B cell (primary cell): ENCODE measurements around the gene SYNE4. TPM values are rescaled to one million over a fixed set of nuclear protein-coding genes. Genes with fewer than 3 reads are reported as not detected.
"Not testable (repeated sequence)": the region's sequence is repeated elsewhere in the genome, so short reads cannot be mapped to it uniquely, and the experiment has no call there.

Experiments used
- ATAC-seq: fragments of 200-7000 bp; cut with Tn5 transposase; one replicate; pipeline ENCODE4 v1.10.0; 2021; ENCODE audit warnings: low read depth, mild to moderate bottlenecking, moderate number of reproducible peaks, moderate library complexity
- CTCF ChIA-PET: fragments of 350-600 bp; sonication (Branson Sonifier 250); formaldehyde crosslinking; loops from one replicate; lab custom pipeline; 2021; ENCODE audit warnings: antibody characterized with exemption, inconsistent platforms; lab: Charles Lee
- POLR2A ChIA-PET: fragments of 350-600 bp; sonication (Branson Sonifier 250); formaldehyde crosslinking; loops from one replicate; lab custom pipeline; 2021; ENCODE audit warnings: antibody characterized with exemption; lab: Charles Lee
- DNase-seq: peaks from one replicate; pipeline ENCODE4 v3.0.0; 2013
- H2AFZ ChIP-seq: 2 replicates; pipeline ENCODE4 v1.6.1; 2012; ENCODE audit warnings: mild to moderate bottlenecking, low read depth, low read length; ENCODE audit not compliant: insufficient read depth, poor library complexity, severe bottlenecking
- H3K27ac ChIP-seq, 2 donors: 1 replicate in 1 of 2; 2 replicates in 1 of 2; pipeline ENCODE4 v1.5.1; 2012 to 2013; ENCODE audit warnings: low read length in 2 of 2, mild to moderate bottlenecking in 2 of 2, moderate library complexity in 1 of 2
- H3K27me3 ChIP-seq, 4 experiments: fragments of 200-600 bp in 1 of 4; sonication (generic) in 1 of 4; replicated peaks in 1 of 4; 1 replicate in 2 of 4; 2 replicates in 2 of 4; pipeline versions ENCODE4 v1.6.1 to v1.7.0; 2013 to 2016; ENCODE audit warnings: low read length in 3 of 4, mild to moderate bottlenecking in 2 of 4, mixed read lengths in 1 of 4, moderate library complexity in 1 of 4; ENCODE audit not compliant: insufficient read depth in 4 of 4, control insufficient read depth in 3 of 4; ENCODE audit errors: control extremely low read depth in 1 of 4
- H3K36me3 ChIP-seq, 2 experiments: replicated peaks in 1 of 2; 1 replicate in 1 of 2; 2 replicates in 1 of 2; pipeline versions ENCODE4 v1.6.1 to v1.7.1; 2013; ENCODE audit warnings: low read length in 1 of 2; ENCODE audit not compliant: insufficient read depth in 2 of 2, control insufficient read depth in 1 of 2; ENCODE audit errors: control extremely low read depth in 1 of 2, extremely low read depth in 1 of 2
- H3K4me1 ChIP-seq, 2 donors: fragments of 200-600 bp in 1 of 2; sonication (generic) in 1 of 2; 1 replicate in 1 of 2; 2 replicates in 1 of 2; pipeline versions ENCODE4 v1.5.1 to v1.6.1; 2013 to 2017; ENCODE audit warnings: low read length in 2 of 2; ENCODE audit not compliant: control insufficient read depth in 2 of 2, insufficient read depth in 2 of 2
- H3K4me2 ChIP-seq: replicated peaks from 2 replicates; pipeline ENCODE3; 2012; ENCODE audit warnings: mild to moderate bottlenecking, low read depth, low read length; ENCODE audit not compliant: poor library complexity, severe bottlenecking
- H3K4me3 ChIP-seq, 5 experiments: fragments of 200-600 bp in 1 of 5; sonication (generic) in 1 of 5; 1 replicate in 3 of 5; 2 replicates in 2 of 5; pipeline versions ENCODE4 v1.5.1 to v1.7.0; 2011 to 2016; ENCODE audit warnings: low read length in 4 of 5, mild to moderate bottlenecking in 4 of 5, low read depth in 2 of 5, control low read depth in 1 of 5, moderate library complexity in 1 of 5; ENCODE audit not compliant: insufficient read depth in 1 of 5; ENCODE audit errors: control extremely low read depth in 1 of 5, extremely low read depth in 1 of 5
- H3K79me2 ChIP-seq: fragments of 200-600 bp; sonication (generic); one replicate; pipeline ENCODE4 v1.6.0; 2016; ENCODE audit warnings: low read length; ENCODE audit not compliant: control insufficient read depth, insufficient read depth
- H3K9ac ChIP-seq: fragments of 200-600 bp; sonication (generic); 2 replicates; pipeline ENCODE4 v1.6.1; 2017; ENCODE audit warnings: mild to moderate bottlenecking, low read length, moderate library complexity
- H3K9me3 ChIP-seq, 3 donors: one replicate each; pipeline versions ENCODE4 v1.6.1 to v1.7.1; 2013; ENCODE audit warnings: low read length in 2 of 3; ENCODE audit not compliant: control insufficient read depth in 2 of 3, insufficient read depth in 1 of 3; ENCODE audit errors: control extremely low read depth in 1 of 3
- H4K20me1 ChIP-seq: 2 replicates; pipeline ENCODE4 v1.6.0; 2012; ENCODE audit warnings: mild to moderate bottlenecking, low read length; ENCODE audit not compliant: insufficient read depth, control insufficient read depth, poor library complexity, severe bottlenecking
- H3K27ac Mint-ChIP-seq: one replicate; pipeline ENCODE4 v1.8.0; 2021; ENCODE audit warnings: mixed read lengths
- H3K27me3 Mint-ChIP-seq: one replicate; pipeline ENCODE4 v1.8.0; 2021; ENCODE audit warnings: mixed read lengths
- H3K4me1 Mint-ChIP-seq: one replicate; pipeline ENCODE4 v1.8.0; 2021; ENCODE audit warnings: mixed read lengths
- H3K4me3 Mint-ChIP-seq: one replicate; pipeline ENCODE4 v1.8.0; 2021; ENCODE audit warnings: mixed read lengths
- H3K9me3 Mint-ChIP-seq: one replicate; pipeline ENCODE4 v1.8.0; 2022; ENCODE audit warnings: mixed read lengths; ENCODE audit not compliant: insufficient read depth
- CTCF ChIP-seq: fragments of 200-600 bp; IDR thresholded peaks from one replicate; pipeline ENCODE4 v1.8.0; 2022; ENCODE audit warnings: antibody characterized with exemption, mild to moderate bottlenecking
- EZH2 ChIP-seq: IDR thresholded peaks from 2 replicates; pipeline ENCODE4 v1.6.1; 2012; ENCODE audit warnings: borderline replicate concordance, low read depth, mild to moderate bottlenecking, moderate library complexity, low read length; ENCODE audit not compliant: insufficient read depth, poor library complexity, severe bottlenecking
- WGBS: methylation state at CpG from one replicate; pipeline ENCODE4 v1.1.5; 2013; ENCODE audit warnings: missing lambda C conversion rate; ENCODE audit not compliant: insufficient coverage; 5-methylcytosine and 5-hydroxymethylcytosine counted together
- intact Hi-C: fragments of 100-400 bp; cut with micrococcal nuclease; formaldehyde crosslinking; loops from one replicate; pipeline ENCODE4 v1.10.0; 2022
- polyA plus RNA-seq: library from polyadenylated mRNA; depleted of rRNA; stranded (reverse); fragments of >200 nt; gene quantifications from 2 replicates; pipeline ENCODE4 v1.2.3, GENCODE V29; 2012
- total RNA-seq, 2 donors: library from RNA; stranded (reverse); fragments of 120-200 nt in 1 of 2; gene quantifications; 1 replicate in 1 of 2; 2 replicates in 1 of 2; pipeline versions ENCODE4 v1.2.3 to v1.2.4, GENCODE V29; 2013 to 2022

The SYNE4 gene
- total and polyA plus RNA-seq, 2 donors (not counting 1 experiment from before 2014, with no cell fraction given), result 2.3 to 2.4 TPM

GRCh38 chr19:36043952-36044351 is 35.3 kb upstream of the SYNE4 start:
- ChIA-PET CTCF (no interaction called here), POLR2A (no interaction called here)
- Histone ChIP-seq H3K27me3 (no peaks in the 10 kb centered on the region), H3K4me1 (no peaks in the 10 kb centered on the region), H3K9ac (no peak overlapping the region), H3K9me3 (no peaks in the 10 kb centered on the region), H3K27ac (no peak overlapping the region), H4K20me1 (no peaks in the 10 kb centered on the region), H3K36me3 (no peaks in the 10 kb centered on the region), H3K79me2 (no peaks in the 10 kb centered on the region), H3K4me2 (no peak overlapping the region), H3K4me3 (no peak overlapping the region), H2AFZ (no peak overlapping the region)
- no peaks in the 10 kb centered on the region for H3K9me3 Mint-ChIP-seq
- H3K4me1 Mint-ChIP-seq, result no peaks in the 10 kb centered on the region
- ATAC-seq, result no peak
- no peak for TF ChIP-seq CTCF
- 90% methylated on average over 2 of the region's 2 CpGs for WGBS
- no peak overlapping the region for H3K4me3 Mint-ChIP-seq
- no peak overlapping the region for H3K27ac Mint-ChIP-seq
- H3K27me3 Mint-ChIP-seq, result no peaks in the 10 kb centered on the region
- DNase-seq, result no peak
- intact Hi-C loops, result no loop called here

GRCh38 chr19:36041831-36042230 is 33.2 kb upstream of the SYNE4 start:
- Histone ChIP-seq H3K4me1 (no peaks in the 10 kb centered on the region), H3K27me3 (no peaks in the 10 kb centered on the region), H3K79me2 (no peaks in the 10 kb centered on the region), H3K36me3 (no peaks in the 10 kb centered on the region), H3K4me2 (no peak overlapping the region), H3K27ac (no peak overlapping the region), H2AFZ (no peak overlapping the region), H4K20me1 (no peaks in the 10 kb centered on the region), H3K4me3 (no peak overlapping the region), H3K9me3 (no peaks in the 10 kb centered on the region), H3K9ac (no peak overlapping the region)
- WGBS, result 66% methylated on average over 3 of the region's 3 CpGs
- no peak for DNase-seq
- H3K4me1 Mint-ChIP-seq, result no peaks in the 10 kb centered on the region
- H3K9me3 Mint-ChIP-seq, result no peaks in the 10 kb centered on the region
- H3K4me3 Mint-ChIP-seq, result no peak overlapping the region
- no peak for TF ChIP-seq CTCF
- TF ChIP-seq EZH2, result no peak
- ATAC-seq, result no peak
- ChIA-PET CTCF (no interaction called here), POLR2A (no interaction called here)
- intact Hi-C loops, result no loop called here
- no peaks in the 10 kb centered on the region for H3K27me3 Mint-ChIP-seq
- no peak overlapping the region for H3K27ac Mint-ChIP-seq

GRCh38 chr19:36041092-36041491 is 32.5 kb upstream of the SYNE4 start:
- H3K79me2 ChIP-seq, H3K4me1 ChIP-seq, ATAC-seq, DNase-seq, H4K20me1 ChIP-seq, H3K9me3 ChIP-seq, H3K27me3 Mint-ChIP-seq, H3K27ac ChIP-seq, H3K4me3 Mint-ChIP-seq, H3K9ac ChIP-seq, H3K4me1 Mint-ChIP-seq, H2AFZ ChIP-seq, H3K4me2 ChIP-seq, H3K27ac Mint-ChIP-seq, POLR2A ChIA-PET, H3K36me3 ChIP-seq, H3K27me3 ChIP-seq, H3K9me3 Mint-ChIP-seq, H3K4me3 ChIP-seq, CTCF ChIA-PET, intact Hi-C loops: not testable (repeated sequence)
- 100% methylated on average over 3 of the region's 6 CpGs for WGBS
